ENCODE results near the gene ABTB2.

Gene ABTB2

DNA sequence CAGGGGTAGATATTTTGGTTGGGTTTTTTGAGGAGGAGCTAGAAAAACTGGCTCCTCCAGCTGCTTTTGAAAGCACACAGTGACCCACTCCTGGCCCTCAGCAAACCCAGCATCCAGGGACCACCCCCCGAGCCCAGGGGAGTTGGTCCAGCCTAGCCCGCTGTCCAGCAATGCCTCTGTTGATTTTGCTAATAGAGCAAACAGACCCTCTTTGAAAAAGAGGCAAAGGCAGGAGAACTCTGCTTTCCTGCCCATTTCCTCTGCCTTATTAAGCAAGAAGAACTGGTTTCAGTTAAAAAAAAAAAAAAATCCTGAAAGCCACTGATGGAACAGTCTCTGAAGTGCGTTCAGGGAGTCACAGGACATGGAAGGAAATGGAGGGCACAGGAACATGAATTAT lies 25.3 kb downstream of the ABTB2 start:
- Histone ChIP-seq H3K79me2 (ENCODE audit: insufficient read depth, low read length) (no peaks in the 10 kb centered on the region), H3K9ac (ENCODE audit: low read depth, low read length) (no peak overlapping the region), H3K36me3 (ENCODE audit: insufficient read depth, low read length) (no peaks in the 10 kb centered on the region), H4K20me1 (ENCODE audit: insufficient read depth, low read length) (no peaks in the 10 kb centered on the region), H3K4me2 (ENCODE audit: insufficient read depth, low read length) (no peak overlapping the region), H3K4me1 (ENCODE audit: insufficient read depth, low read length) (no peaks in the 10 kb centered on the region), H3K27me3 (ENCODE audit: insufficient read depth, low read length, poor library complexity) (peaks cover 26% of the 10 kb centered on the region), H3K9me3 (ENCODE audit: insufficient read depth, low read length, severe bottlenecking) (no peaks in the 10 kb centered on the region), H2AFZ (ENCODE audit: low read depth, low read length) (no peak overlapping the region), H3K27ac (ENCODE audit: low read length) (no peak overlapping the region), H3K4me3 (ENCODE audit: low read depth in 1 of 2, low read length in 2 of 2) (no peak overlapping the region)
- DNase-seq (no peak), ATAC-seq (ENCODE audit: insufficient read depth, low read depth) (no peak)
- TF ChIP-seq EZH2 (IDR thresholded peaks at IDR 0.05; ENCODE audit: borderline replicate concordance, low read depth, low read length, severe bottlenecking): no peak
- TF ChIP-seq, protein P1, sequence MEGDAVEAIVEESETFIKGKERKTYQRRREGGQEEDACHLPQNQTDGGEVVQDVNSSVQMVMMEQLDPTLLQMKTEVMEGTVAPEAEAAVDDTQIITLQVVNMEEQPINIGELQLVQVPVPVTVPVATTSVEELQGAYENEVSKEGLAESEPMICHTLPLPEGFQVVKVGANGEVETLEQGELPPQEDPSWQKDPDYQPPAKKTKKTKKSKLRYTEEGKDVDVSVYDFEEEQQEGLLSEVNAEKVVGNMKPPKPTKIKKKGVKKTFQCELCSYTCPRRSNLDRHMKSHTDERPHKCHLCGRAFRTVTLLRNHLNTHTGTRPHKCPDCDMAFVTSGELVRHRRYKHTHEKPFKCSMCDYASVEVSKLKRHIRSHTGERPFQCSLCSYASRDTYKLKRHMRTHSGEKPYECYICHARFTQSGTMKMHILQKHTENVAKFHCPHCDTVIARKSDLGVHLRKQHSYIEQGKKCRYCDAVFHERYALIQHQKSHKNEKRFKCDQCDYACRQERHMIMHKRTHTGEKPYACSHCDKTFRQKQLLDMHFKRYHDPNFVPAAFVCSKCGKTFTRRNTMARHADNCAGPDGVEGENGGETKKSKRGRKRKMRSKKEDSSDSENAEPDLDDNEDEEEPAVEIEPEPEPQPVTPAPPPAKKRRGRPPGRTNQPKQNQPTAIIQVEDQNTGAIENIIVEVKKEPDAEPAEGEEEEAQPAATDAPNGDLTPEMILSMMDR (IDR thresholded peaks at IDR 0.05; ENCODE audit: borderline replicate concordance, extremely low read depth, low read length, poor library complexity, severe bottlenecking): no peak

DNA sequence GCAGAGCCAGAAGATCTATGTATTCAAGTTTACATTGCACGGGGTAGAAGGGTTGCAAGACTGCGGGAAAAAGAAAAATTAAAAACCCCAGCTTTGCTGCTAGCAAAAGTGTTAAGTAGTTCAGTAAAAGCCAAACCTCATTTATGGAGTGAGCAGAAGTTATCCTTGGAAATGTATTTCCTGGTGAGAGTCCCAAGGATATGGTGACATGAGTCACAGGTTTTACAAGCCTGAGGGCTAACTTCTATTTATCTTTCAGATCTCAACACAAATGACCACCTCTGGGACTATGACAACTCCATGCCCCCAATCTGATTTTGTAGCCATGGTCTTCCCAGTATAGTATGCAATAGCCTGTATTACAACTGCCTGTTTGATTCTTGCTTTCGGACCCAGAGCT lies 26.1 kb downstream of the ABTB2 start:
- H3K27ac ChIP-seq (ENCODE audit: low read length): no peak overlapping the region
- H3K36me3 ChIP-seq (ENCODE audit: insufficient read depth, low read length): no peaks in the 10 kb centered on the region
- no peak overlapping the region for H3K9ac ChIP-seq (ENCODE audit: low read depth, low read length)
- no peaks in the 10 kb centered on the region for H4K20me1 ChIP-seq (ENCODE audit: insufficient read depth, low read length)
- no peaks in the 10 kb centered on the region for H3K4me1 ChIP-seq (ENCODE audit: insufficient read depth, low read length)
- peaks cover 26% of the 10 kb centered on the region for H3K27me3 ChIP-seq (ENCODE audit: insufficient read depth, low read length, poor library complexity)
- DNase-seq: no peak
- no peak overlapping the region for H2AFZ ChIP-seq (ENCODE audit: low read depth, low read length)
- ATAC-seq (ENCODE audit: insufficient read depth, low read depth): no peak
- TF ChIP-seq EZH2 (IDR thresholded peaks at IDR 0.05; ENCODE audit: borderline replicate concordance, low read depth, low read length, severe bottlenecking): no peak
- TF ChIP-seq, protein P1 (IDR thresholded peaks at IDR 0.05; ENCODE audit: borderline replicate concordance, extremely low read depth, low read length, poor library complexity, severe bottlenecking): no peak
- no peak overlapping the region for H3K4me3 ChIP-seq (ENCODE audit: low read depth in 1 of 2, low read length in 2 of 2)
- no peaks in the 10 kb centered on the region for H3K9me3 ChIP-seq (ENCODE audit: insufficient read depth, low read length, severe bottlenecking)
- no peak overlapping the region for H3K4me2 ChIP-seq (ENCODE audit: insufficient read depth, low read length)
- no peaks in the 10 kb centered on the region for H3K79me2 ChIP-seq (ENCODE audit: insufficient read depth, low read length)

GRCh38 chr11:34331329-34331728 lies 26.5 kb downstream of the ABTB2 start:
- DNase-seq: no peak
- no peaks in the 10 kb centered on the region for H3K79me2 ChIP-seq (ENCODE audit: insufficient read depth, low read length)

More at GRCh38 chr11:34331329-34331728, 26.5 kb downstream of the ABTB2 start:
- Histone ChIP-seq H3K36me3 (ENCODE audit: insufficient read depth, low read length) (no peaks in the 10 kb centered on the region), H3K9ac (ENCODE audit: low read depth, low read length) (no peak overlapping the region), H3K4me2 (ENCODE audit: insufficient read depth, low read length) (no peak overlapping the region), H3K27me3 (ENCODE audit: insufficient read depth, low read length, poor library complexity) (peaks cover 26% of the 10 kb centered on the region), H3K4me3 (ENCODE audit: low read depth in 1 of 2, low read length in 2 of 2) (no peak overlapping the region), H3K9me3 (ENCODE audit: insufficient read depth, low read length, severe bottlenecking) (no peaks in the 10 kb centered on the region), H4K20me1 (ENCODE audit: insufficient read depth, low read length) (no peaks in the 10 kb centered on the region), H2AFZ (ENCODE audit: low read depth, low read length) (no peak overlapping the region), H3K4me1 (ENCODE audit: insufficient read depth, low read length) (no peaks in the 10 kb centered on the region), H3K27ac (ENCODE audit: low read length) (no peak overlapping the region)
- ATAC-seq (ENCODE audit: insufficient read depth, low read depth): no peak
- no peak for TF ChIP-seq EZH2 (IDR thresholded peaks at IDR 0.05; ENCODE audit: borderline replicate concordance, low read depth, low read length, severe bottlenecking)
- TF ChIP-seq, protein P1 (IDR thresholded peaks at IDR 0.05; ENCODE audit: borderline replicate concordance, extremely low read depth, low read length, poor library complexity, severe bottlenecking): no peak

Measured in DND-41 (cell line).